WERI-Rb-1 (cell line): Measurements from ENCODE around the gene STH.

ENCODE experiments used
- DNase-seq: peaks from one replicate; pipeline ENCODE4 v3.0.0-alpha.2; 2020
- H3K27ac ChIP-seq: fragments of 250-450 bp; sonication (Bioruptor Pico); 2 replicates; pipeline ENCODE4 v1.5.1; 2020; ENCODE audit warnings: mild to moderate bottlenecking, moderate library complexity
- H3K27me3 ChIP-seq: fragments of 250-450 bp; sonication (Bioruptor Pico); 2 replicates; pipeline ENCODE4 v1.5.1; 2021; ENCODE audit warnings: mild to moderate bottlenecking, low read depth, moderate library complexity; ENCODE audit not compliant: insufficient read depth, severe bottlenecking
- H3K36me3 ChIP-seq: fragments of 250-450 bp; sonication (Bioruptor Pico); 2 replicates; pipeline ENCODE4 v1.5.1; 2020; ENCODE audit warnings: mild to moderate bottlenecking, moderate library complexity
- H3K4me3 ChIP-seq: 2 replicates; pipeline ENCODE4 v1.5.1; 2011; ENCODE audit warnings: low read depth, mild to moderate bottlenecking, control low read depth, low read length
- H3K9me3 ChIP-seq: fragments of 250-450 bp; sonication (Bioruptor Pico); 2 replicates; pipeline ENCODE4 v1.5.1; 2021; ENCODE audit warnings: mild to moderate bottlenecking, moderate library complexity; ENCODE audit not compliant: severe bottlenecking
- TF ChIP-seq, protein P1 (sequence below): IDR thresholded peaks from 2 replicates; pipeline ENCODE4 v1.5.1; 2011; ENCODE audit warnings: low read depth, mild to moderate bottlenecking, control low read depth, inconsistent platforms, low read length

Gene STH

DNA sequence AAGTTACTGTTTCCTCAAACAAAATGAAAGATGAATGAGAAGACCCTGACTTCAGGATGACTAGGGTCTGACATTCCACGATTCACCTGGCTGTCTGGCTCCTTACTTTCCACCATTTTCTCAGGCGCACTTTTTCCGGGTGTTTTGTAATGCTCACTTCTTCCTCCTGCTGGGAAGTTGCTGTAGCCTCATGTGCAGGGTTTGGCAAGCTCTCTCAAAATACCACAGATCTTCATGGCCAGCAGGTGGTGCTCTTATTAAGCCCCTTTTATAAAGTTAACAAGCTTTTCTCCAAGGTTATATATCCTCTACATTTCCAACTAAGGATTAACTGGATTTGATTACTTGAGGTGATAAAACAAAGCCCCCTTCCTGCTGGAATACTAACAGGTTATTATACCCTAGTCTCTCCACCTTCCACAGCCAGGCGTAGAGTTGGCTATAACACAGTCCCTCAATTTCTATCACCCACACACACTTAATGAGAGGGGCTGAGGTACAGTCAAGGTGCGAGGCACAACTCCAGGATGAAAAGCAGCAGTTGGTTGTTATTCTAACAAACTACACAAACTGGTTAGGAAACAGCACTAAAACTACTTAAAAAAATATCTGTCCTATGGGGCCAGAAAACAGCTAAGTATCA, 45.4 kb downstream of the STH start:
- H3K27ac ChIP-seq, result no peak overlapping the region
- H3K36me3 ChIP-seq, result peaks cover 85% of the 10 kb centered on the region
- TF ChIP-seq, protein P1, sequence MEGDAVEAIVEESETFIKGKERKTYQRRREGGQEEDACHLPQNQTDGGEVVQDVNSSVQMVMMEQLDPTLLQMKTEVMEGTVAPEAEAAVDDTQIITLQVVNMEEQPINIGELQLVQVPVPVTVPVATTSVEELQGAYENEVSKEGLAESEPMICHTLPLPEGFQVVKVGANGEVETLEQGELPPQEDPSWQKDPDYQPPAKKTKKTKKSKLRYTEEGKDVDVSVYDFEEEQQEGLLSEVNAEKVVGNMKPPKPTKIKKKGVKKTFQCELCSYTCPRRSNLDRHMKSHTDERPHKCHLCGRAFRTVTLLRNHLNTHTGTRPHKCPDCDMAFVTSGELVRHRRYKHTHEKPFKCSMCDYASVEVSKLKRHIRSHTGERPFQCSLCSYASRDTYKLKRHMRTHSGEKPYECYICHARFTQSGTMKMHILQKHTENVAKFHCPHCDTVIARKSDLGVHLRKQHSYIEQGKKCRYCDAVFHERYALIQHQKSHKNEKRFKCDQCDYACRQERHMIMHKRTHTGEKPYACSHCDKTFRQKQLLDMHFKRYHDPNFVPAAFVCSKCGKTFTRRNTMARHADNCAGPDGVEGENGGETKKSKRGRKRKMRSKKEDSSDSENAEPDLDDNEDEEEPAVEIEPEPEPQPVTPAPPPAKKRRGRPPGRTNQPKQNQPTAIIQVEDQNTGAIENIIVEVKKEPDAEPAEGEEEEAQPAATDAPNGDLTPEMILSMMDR, result peak; percentile 85

DNA sequence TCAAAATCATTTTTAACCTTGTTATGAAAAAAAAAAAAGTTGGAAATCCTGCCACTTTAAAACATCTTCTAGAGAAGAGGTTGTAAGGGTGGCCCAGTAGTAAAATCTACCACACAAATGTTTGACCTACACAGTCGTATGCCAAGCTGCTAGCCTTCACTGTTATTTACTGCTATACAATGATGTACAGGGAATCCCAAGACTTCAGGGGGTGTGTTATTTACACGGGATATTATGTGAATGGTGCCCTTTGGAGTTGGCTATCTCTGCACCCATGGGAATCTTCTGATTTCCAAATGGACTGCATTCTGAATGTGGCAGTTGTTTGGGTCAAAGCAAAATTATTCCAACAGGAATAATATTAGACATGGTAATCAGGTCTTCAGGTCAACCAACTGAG, 45.9 kb downstream of the STH start:
- Histone ChIP-seq H3K27me3 (no peaks in the 10 kb centered on the region), H3K9me3 (no peaks in the 10 kb centered on the region), H3K27ac (no peak overlapping the region), H3K36me3 (peaks cover 85% of the 10 kb centered on the region), H3K4me3 (no peak overlapping the region)
- DNase-seq, result no peak
- TF ChIP-seq, protein P1, result no peak

More for the DNA sequence above, 45.4 kb downstream of the STH start:
- DNase-seq, result peak; percentile 88
- Histone ChIP-seq H3K27me3 (no peaks in the 10 kb centered on the region), H3K4me3 (no peak overlapping the region), H3K9me3 (no peaks in the 10 kb centered on the region)

DNA sequence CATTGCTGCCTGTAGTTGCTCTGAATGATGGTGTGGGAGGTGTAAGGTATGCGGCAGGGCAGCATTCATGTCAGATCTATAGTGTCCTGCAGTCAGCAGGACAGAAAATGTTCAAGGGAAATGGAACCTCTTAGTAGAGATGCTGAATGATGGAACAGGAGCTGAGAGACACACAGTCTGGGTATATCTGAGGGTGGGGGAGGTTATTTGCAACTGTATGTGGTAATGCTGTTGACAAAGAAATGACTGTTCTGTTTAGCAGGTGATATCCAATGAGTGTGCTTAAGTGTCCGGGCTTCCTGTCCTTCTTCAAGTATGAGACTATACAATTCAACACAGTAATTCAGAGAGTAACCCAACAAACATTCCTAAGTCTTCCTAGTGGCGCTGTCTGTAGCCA, 46.6 kb downstream of the STH start:
- TF ChIP-seq, protein P1, result no peak
- H3K36me3 ChIP-seq, result peaks cover 85% of the 10 kb centered on the region

DNA sequence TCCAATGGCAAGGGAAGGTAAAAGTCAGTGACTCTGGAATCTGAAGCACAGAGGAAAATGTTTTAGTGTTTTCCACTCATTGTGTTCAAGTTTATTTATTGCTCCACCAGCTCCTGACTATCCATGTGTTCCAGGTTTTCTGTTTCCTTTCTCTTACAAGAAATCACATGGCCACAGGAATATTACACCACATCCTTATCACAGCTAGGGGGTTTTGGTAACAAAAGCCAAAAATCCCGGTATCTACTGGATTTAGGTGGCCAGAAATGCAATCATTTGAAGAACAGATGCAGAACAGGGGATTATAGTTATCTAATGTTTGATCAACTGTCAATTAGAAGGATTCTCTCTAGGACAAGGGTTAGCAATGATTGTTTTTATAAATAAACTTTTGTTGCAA, 47.9 kb downstream of the STH start:
- no peaks in the 10 kb centered on the region for H3K27me3 ChIP-seq
- no peak for DNase-seq
- H3K36me3 ChIP-seq, result peaks cover 88% of the 10 kb centered on the region

More for the DNA sequence above, 46.6 kb downstream of the STH start:
- no peak for DNase-seq
- no peak overlapping the region for H3K27ac ChIP-seq
- no peak overlapping the region for H3K4me3 ChIP-seq
- no peaks in the 10 kb centered on the region for H3K9me3 ChIP-seq
- H3K27me3 ChIP-seq, result no peaks in the 10 kb centered on the region

DNA sequence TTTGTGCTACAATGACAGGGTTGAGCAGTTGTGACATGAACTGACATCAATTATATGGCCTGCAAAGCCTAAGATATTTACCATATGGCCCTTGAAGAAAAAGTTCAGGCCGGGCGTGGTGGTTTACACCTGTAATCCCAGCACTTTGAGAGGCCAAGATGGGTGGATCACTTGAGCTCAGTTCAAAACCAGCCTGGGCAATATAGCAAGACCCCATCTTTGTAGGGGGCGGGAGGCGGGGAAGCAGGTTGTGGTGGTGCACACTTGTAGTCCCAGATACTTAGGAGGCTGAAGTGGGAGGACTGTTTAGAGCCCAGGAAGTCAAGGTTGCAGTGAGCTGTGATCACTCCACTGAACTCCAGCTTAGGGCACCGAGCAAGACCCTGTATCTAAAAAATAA, 48.3 kb downstream of the STH start:
- DNase-seq, result no peak
- Histone ChIP-seq H3K36me3 (peaks cover 88% of the 10 kb centered on the region), H3K4me3 (no peak overlapping the region), H3K27me3 (no peaks in the 10 kb centered on the region), H3K9me3 (no peaks in the 10 kb centered on the region), H3K27ac (no peak overlapping the region)
- TF ChIP-seq, protein P1, result no peak

More for the DNA sequence above, 47.9 kb downstream of the STH start:
- no peak overlapping the region for H3K27ac ChIP-seq
- H3K9me3 ChIP-seq, result no peaks in the 10 kb centered on the region
- TF ChIP-seq, protein P1, result no peak
- H3K4me3 ChIP-seq, result no peak overlapping the region

DNA sequence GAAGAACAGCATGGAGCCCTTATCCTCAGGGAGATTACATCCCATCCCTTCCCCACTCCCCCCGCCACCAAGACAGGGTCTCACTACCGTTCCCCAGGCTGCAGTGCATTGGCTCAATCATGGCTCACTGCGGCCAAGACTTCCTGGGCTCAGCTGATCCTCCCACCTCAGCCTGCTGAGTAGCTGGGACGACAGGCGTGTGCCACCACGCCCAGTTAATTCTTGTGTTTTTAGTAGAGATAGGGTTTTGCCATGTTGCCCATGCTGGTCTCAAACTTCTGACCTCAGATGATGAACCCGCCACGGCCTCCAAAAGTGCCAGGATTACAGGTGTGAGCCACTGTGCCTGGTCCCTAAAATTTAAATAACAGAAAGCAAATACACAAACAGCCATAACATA, 48.8 kb downstream of the STH start:
- no peak overlapping the region for H3K27ac ChIP-seq
- DNase-seq, result no peak
- no peaks in the 10 kb centered on the region for H3K27me3 ChIP-seq
- no peak overlapping the region for H3K4me3 ChIP-seq
- H3K36me3 ChIP-seq, result peaks cover 84% of the 10 kb centered on the region
- TF ChIP-seq, protein P1, result no peak
- H3K9me3 ChIP-seq, result no peaks in the 10 kb centered on the region
